Panc1 (cell line): ENCODE results near the gene CCDC169. TPM values are rescaled to one million over a fixed set of nuclear protein-coding genes. Genes with fewer than 3 reads are reported as not detected.

ENCODE experiments used
- ATAC-seq: fragments of 200-7000 bp; cut with Tn5 transposase; 2 replicates; pipeline ENCODE4 v1.9.1; 2020; ENCODE audit warnings: mild to moderate bottlenecking, moderate library complexity
- BruUV-seq: library from RNA; stranded (reverse); fragments of 400-500 nt; replicated peaks from 2 replicates; lab custom pipeline; 2021; lab: Mats Ljungman, UMichigan
- CTCF ChIA-PET: fragments of 300-600 bp; sonication (Branson Sonifier 250); formaldehyde crosslinking; loops from one replicate; lab custom pipeline; 2022; ENCODE audit warnings: antibody characterized with exemption; lab: Charles Lee
- POLR2A ChIA-PET: fragments of 300-600 bp; sonication (Branson Sonifier 250); formaldehyde crosslinking; loops from one replicate; lab custom pipeline; 2022; ENCODE audit warnings: antibody characterized with exemption; lab: Charles Lee
- DNase-seq: peaks from one replicate; pipeline ENCODE4 v3.0.0-alpha.2; 2010; ENCODE audit warnings: low read depth, low spot score
- H3K27ac ChIP-seq: 2 replicates; pipeline ENCODE4 v1.5.1; 2011; ENCODE audit warnings: mild to moderate bottlenecking, low read length, inconsistent platforms
- H3K27me3 ChIP-seq: fragments of 200-500 bp; sonication (Bioruptor generic); 2 replicates; pipeline ENCODE4 v1.6.0; 2014; ENCODE audit warnings: low read length, inconsistent platforms; ENCODE audit not compliant: control insufficient read depth, insufficient read depth
- H3K36me3 ChIP-seq: fragments of 200-500 bp; sonication (Bioruptor generic); 2 replicates; pipeline ENCODE4 v1.5.1; 2014; ENCODE audit warnings: inconsistent platforms, mild to moderate bottlenecking, low read length, moderate library complexity; ENCODE audit not compliant: control insufficient read depth, insufficient read depth
- H3K4me1 ChIP-seq: 2 replicates; pipeline ENCODE4 v1.5.1; 2011; ENCODE audit warnings: inconsistent platforms, mild to moderate bottlenecking, low read length, moderate library complexity; ENCODE audit not compliant: control insufficient read depth, insufficient read depth
- H3K4me3 ChIP-seq, 2 experiments: 2 replicates each; pipeline ENCODE4 v1.5.1; 2011 to 2012; ENCODE audit warnings: low read depth in 2 of 2, low read length in 2 of 2, mild to moderate bottlenecking in 2 of 2, inconsistent platforms in 1 of 2, moderate library complexity in 1 of 2
- H3K9me3 ChIP-seq: fragments of 200-500 bp; sonication (Bioruptor generic); 2 replicates; pipeline ENCODE4 v1.5.1; 2014; ENCODE audit warnings: low read depth, mild to moderate bottlenecking, inconsistent platforms, low read length, moderate library complexity; ENCODE audit not compliant: control insufficient read depth, insufficient read depth
- POLR2AphosphoS5 ChIP-seq: IDR thresholded peaks from 2 replicates; pipeline ENCODE4 v1.6.1; 2012; ENCODE audit warnings: mild to moderate bottlenecking, low read depth, low read length, moderate library complexity
- REST ChIP-seq, 2 experiments: IDR thresholded peaks; 2 replicates each; pipeline ENCODE4 v1.6.1; 2011 to 2012; ENCODE audit warnings: low read depth in 2 of 2, control low read depth in 1 of 2, low read length in 1 of 2, mild to moderate bottlenecking in 1 of 2, moderate library complexity in 1 of 2; ENCODE audit not compliant: insufficient read depth in 1 of 2
- SIN3A ChIP-seq: IDR thresholded peaks from 2 replicates; pipeline ENCODE4 v1.6.1; 2012; ENCODE audit warnings: low read depth, mild to moderate bottlenecking, low read length, moderate library complexity, borderline replicate concordance; ENCODE audit not compliant: insufficient read depth
- TCF7L2 ChIP-seq: IDR thresholded peaks from 2 replicates; pipeline ENCODE4 v1.6.1; 2011; ENCODE audit warnings: mild to moderate bottlenecking, low read depth, low read length, inconsistent platforms
- in situ Hi-C: cut with HindIII; loops from 2 replicates; pipeline ENCODE4 v1.10.0; 2016; ENCODE audit warnings: low sequenced_read_pairs, low pct_unique_long_range_greater_than_20kb
- intact Hi-C: fragments of 100-400 bp; cut with micrococcal nuclease; formaldehyde crosslinking; loops from one replicate; pipeline ENCODE4 v1.10.0; 2022; ENCODE audit not compliant: unreplicated experiment
- total RNA-seq: library from RNA; stranded (reverse); gene quantifications from one replicate; pipeline ENCODE4 v1.2.1, GENCODE V29; 2021; ENCODE audit not compliant: unreplicated experiment
- TF ChIP-seq, protein P1 (sequence below): fragments of 450-650 bp; IDR thresholded peaks from 2 replicates; pipeline ENCODE4 v1.5.1; 2017; ENCODE audit warnings: mild to moderate bottlenecking

CCDC169 gene
- total RNA-seq, 1 experiment from 2014 or later: 2.3 TPM

DNA sequence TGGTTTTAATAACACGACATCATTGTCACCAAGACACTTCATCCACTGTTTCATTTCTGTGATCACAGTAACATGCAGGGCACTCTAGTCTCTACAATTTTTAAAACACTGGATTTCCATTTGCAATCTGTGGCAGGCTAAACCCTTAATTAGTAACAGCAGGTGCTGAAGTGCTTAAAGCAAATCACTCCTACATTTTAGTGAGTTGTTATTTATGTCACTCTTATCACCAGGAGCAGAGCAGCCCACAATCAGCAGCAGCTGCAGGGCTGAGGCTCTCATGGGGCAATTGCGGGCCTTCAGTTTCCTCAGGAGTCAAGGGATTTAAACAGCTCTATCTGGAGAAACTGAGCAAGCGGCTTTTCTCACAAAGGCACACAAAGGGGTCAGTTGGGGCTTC lies 84.8 kb downstream of the CCDC169 start:
- CTCF ChIA-PET: no interaction called here
- Histone ChIP-seq H3K4me1 (no peaks in the 10 kb centered on the region), H3K27me3 (no peaks in the 10 kb centered on the region), H3K27ac (no peak overlapping the region), H3K9me3 (no peaks in the 10 kb centered on the region), H3K36me3 (no peaks in the 10 kb centered on the region), H3K4me3 (no peak overlapping the region)
- DNase-seq (no peak), ATAC-seq (no peak)
- intact Hi-C loops (no loop called here), in situ Hi-C loops (no loop called here)
- BruUV-seq: no TSS peak
- TF ChIP-seq TCF7L2 (no peak), REST (IDR thresholded peaks at IDR 0.05; ENCODE audit: insufficient read depth in 1 of 2, low read depth in 2 of 2, low read length in 1 of 2) (no peak), POLR2AphosphoS5 (no peak), SIN3A (no peak)
- TF ChIP-seq, protein P1, sequence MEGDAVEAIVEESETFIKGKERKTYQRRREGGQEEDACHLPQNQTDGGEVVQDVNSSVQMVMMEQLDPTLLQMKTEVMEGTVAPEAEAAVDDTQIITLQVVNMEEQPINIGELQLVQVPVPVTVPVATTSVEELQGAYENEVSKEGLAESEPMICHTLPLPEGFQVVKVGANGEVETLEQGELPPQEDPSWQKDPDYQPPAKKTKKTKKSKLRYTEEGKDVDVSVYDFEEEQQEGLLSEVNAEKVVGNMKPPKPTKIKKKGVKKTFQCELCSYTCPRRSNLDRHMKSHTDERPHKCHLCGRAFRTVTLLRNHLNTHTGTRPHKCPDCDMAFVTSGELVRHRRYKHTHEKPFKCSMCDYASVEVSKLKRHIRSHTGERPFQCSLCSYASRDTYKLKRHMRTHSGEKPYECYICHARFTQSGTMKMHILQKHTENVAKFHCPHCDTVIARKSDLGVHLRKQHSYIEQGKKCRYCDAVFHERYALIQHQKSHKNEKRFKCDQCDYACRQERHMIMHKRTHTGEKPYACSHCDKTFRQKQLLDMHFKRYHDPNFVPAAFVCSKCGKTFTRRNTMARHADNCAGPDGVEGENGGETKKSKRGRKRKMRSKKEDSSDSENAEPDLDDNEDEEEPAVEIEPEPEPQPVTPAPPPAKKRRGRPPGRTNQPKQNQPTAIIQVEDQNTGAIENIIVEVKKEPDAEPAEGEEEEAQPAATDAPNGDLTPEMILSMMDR: no peak
- POLR2A ChIA-PET: no interaction called here

DNA sequence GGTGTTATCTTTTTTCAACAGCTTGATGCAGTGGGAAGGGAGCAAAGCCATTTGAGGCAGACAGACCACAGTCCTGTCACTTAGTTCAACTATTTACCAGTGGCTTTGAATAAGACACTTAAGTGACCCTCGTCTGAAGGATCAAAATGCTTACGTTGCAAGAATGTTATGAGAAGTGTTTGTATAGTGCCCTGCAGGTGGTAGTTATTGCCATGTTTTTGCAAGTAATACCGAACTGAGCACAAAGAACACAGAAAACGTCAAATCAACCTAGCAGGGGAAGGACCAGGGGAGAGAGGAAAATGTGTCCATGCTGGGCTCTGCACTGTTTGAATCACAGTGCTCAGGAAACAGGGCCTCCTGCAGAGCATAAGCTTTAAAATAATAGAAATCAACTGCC lies 86.0 kb downstream of the CCDC169 start:
- DNase-seq: no peak
- no peak for ATAC-seq
- BruUV-seq: no TSS peak
- POLR2A ChIA-PET: no interaction called here
- no peaks in the 10 kb centered on the region for H3K9me3 ChIP-seq
- intact Hi-C loops (no loop called here), in situ Hi-C loops (no loop called here)
- TF ChIP-seq, protein P1: no peak
- TF ChIP-seq SIN3A (no peak), POLR2AphosphoS5 (no peak), REST (IDR thresholded peaks at IDR 0.05; ENCODE audit: insufficient read depth in 1 of 2, low read depth in 2 of 2, low read length in 1 of 2) (no peak), TCF7L2 (no peak)
- no peaks in the 10 kb centered on the region for H3K27me3 ChIP-seq
- no peak overlapping the region for H3K27ac ChIP-seq
- H3K4me1 ChIP-seq: no peaks in the 10 kb centered on the region
- CTCF ChIA-PET: no interaction called here
- no peaks in the 10 kb centered on the region for H3K36me3 ChIP-seq
- H3K4me3 ChIP-seq: no peak overlapping the region
